Hematopoietic multipotent progenitor cell treated with erythropoietin and hydrocortisone succinate and interleukin-3 and kit ligand, for 8 days (in vitro differentiated cells): Measurements from ENCODE around the gene BANP.

Source experiments
- DNase-seq: peaks from one replicate; pipeline ENCODE4 v3.0.0-alpha.2; 2015

BANP gene

GRCh38 chr16:87951552-87952538, 611 bp downstream of the BANP start:
- DNase-seq: peak; percentile 15

- no peak for DNase-seq
Measured at GRCh38 chr16:87952751-87953150, 1.5 kb downstream of the BANP start.

- DNase-seq: no peak
Measured at GRCh38 chr16:87953308-87954215, 2.3 kb downstream of the BANP start.

- DNase-seq: no peak
Measured at GRCh38 chr16:87954361-87954760, 3.1 kb downstream of the BANP start.

GRCh38 chr16:87954826-87955225, 3.6 kb downstream of the BANP start:
- DNase-seq: no peak

GRCh38 chr16:87955302-87956097, 4.3 kb downstream of the BANP start:
- DNase-seq: no peak

GRCh38 chr16:87956098-87956364, 4.8 kb downstream of the BANP start:
- DNase-seq: no peak

GRCh38 chr16:87956365-87957231, 5.4 kb downstream of the BANP start:
- DNase-seq: peak; percentile 78

- DNase-seq: no peak
Measured at GRCh38 chr16:87957296-87958094, 6.3 kb downstream of the BANP start.

- no peak for DNase-seq
Measured at GRCh38 chr16:87958632-87959031, 7.4 kb downstream of the BANP start.

- DNase-seq: peak; percentile 43
Measured at GRCh38 chr16:87959391-87959990, 8.3 kb downstream of the BANP start.

GRCh38 chr16:87960296-87960695, 9.1 kb downstream of the BANP start:
- no peak for DNase-seq

GRCh38 chr16:87960852-87961251, 9.6 kb downstream of the BANP start:
- no peak for DNase-seq

- DNase-seq: no peak
Measured at GRCh38 chr16:87961623-87962022, 10.4 kb downstream of the BANP start.

GRCh38 chr16:87963400-87963799, 12.2 kb downstream of the BANP start:
- no peak for DNase-seq

- no peak for DNase-seq
Measured at GRCh38 chr16:87964049-87964659, 12.9 kb downstream of the BANP start.

- no peak for DNase-seq
Measured at GRCh38 chr16:87965417-87965816, 14.2 kb downstream of the BANP start.

- DNase-seq: no peak
Measured at GRCh38 chr16:87966064-87966645, 14.9 kb downstream of the BANP start.

- DNase-seq: no peak
Measured at GRCh38 chr16:87966685-87967185, 15.5 kb downstream of the BANP start.

GRCh38 chr16:87968541-87968940, 17.3 kb downstream of the BANP start:
- DNase-seq: no peak
